ENCODE results near the gene CHRFAM7A. TPM values are rescaled to one million over a fixed set of nuclear protein-coding genes. Genes with fewer than 3 reads are reported as not detected.
"Not testable (repeated sequence)": the region's sequence is repeated elsewhere in the genome, so short reads cannot be mapped to it uniquely, and the experiment has no call there.

CHRFAM7A gene
- total RNA-seq (2014; rRNA removed; shearing (Covaris generic)) = not detected in 2 replicates

DNA sequence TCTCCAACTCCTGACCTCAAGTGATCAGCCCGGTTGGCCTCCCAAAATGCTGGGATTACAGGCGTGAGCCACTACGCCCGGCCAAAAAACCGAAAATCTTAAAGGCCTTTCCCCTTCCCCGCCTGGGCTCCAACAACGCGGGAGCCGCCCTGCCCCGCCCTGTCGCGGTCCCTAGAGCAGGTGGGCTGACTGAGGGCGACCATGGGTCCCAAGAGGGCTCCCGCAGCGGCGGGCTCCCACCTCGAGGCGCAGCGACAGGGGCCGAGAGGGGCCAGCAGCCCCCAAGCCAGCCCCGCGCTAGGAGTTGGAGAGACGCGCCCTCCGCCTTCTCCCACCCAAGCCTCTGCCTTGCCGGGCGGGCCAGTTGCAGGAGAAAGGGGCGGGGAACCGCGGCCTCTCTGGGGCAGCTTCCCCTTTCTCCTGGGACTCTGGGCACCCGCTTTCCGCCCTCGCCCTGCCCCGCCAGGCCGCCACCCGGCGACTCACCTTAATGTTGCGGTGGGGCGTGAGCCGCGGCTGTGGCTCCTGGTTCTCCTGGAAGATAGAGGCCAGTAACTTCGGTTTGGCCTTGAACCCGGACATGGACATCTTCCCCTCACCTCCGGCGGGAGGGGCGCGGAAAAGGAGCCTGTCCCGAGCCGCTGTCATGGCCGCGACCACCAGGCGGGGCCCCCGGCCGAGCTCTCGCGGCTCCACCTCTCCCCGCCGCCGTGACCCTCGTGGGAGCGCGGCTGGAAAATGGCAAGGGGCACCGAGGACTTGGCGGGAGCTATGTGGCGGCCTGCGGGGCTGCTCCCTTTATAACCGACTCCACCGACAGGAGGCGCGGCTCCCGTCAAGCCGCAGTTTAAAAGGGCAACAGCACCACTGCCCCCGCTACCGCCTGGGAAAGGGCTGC is at the start of gene CHRFAM7A:
Gene CHRFAM7A, minus strand, starts transcription at position 775 of the 898 bp plus-strand sequence. CDS start 10,189 bp downstream, outside the sequence.
- DNase-seq (ENCODE audit: low read depth) = not testable (repeated sequence)

- DNase-seq (ENCODE audit: low read depth) = not testable (repeated sequence)
Measured at GRCh38 chr15:30438348-30438747, 45.0 kb upstream of the CHRFAM7A start.

DNA sequence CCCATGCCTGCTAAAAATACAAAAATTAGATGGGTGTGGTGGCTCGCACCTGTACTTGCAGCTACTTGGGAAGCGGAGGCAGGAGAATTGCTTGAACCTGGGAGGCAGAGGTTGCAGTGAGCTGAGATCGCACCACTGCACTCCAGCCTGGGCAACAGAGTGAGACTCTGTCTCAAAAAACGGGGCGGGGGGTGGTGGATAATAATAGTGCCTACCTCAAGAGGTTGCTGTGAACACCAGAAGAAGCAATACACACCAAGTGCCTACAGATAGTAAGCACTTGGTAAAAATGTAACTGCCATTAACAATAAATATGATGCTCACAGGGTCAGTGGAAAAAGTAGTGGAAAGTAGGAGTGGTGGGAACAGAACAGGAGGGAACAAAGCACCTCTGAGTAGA is 42.5 kb upstream of the CHRFAM7A start:
- not testable (repeated sequence) for DNase-seq (ENCODE audit: low read depth)

DNA sequence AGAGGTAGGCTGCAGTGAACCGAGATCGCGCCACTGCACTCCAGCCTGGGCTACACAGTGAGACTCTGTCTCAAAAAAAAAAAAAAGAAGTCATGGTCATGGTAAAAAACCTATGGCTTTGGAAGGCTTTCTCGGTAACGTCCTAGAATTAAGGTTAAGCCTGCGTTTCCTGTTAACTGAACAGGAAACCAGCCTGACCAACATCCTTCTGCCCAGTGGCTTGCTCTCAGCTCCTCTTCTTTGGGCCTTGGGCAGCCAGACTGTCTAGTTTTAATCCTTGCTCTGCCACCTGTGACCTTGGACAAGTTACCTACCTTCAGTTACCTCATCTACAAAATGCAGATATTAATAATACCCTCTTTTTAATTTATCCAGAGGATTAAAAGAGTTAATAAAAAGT is 27.4 kb upstream of the CHRFAM7A start:
- not testable (repeated sequence) for DNase-seq (ENCODE audit: low read depth)

DNA sequence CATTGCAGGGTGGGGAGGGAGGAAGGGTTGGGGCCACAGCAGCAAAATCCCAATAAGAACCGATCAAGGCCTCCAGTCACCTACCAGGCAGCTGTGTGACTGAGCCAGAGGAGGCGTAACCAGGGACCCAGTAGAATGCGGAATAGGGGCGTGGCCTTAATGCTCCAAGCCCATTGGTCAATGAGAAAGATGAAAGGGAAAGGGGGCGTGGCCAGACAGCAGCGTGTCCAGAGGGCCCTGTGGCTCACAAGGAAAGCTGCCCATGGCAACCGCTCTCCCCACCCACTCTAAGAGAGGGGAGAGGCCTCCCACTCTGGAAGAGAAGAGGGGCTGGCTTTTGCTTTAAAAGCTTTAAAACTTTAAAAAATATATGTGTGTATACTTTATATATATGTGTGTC is 20.8 kb upstream of the CHRFAM7A start, which contains the start of gene GOLGA8R:
Gene GOLGA8R, minus strand, starts transcription at position 101 of the 400 bp plus-strand sequence. Its CDS starts 98 bp downstream, at position 3.
- not testable (repeated sequence) for DNase-seq (ENCODE audit: low read depth)

DNA sequence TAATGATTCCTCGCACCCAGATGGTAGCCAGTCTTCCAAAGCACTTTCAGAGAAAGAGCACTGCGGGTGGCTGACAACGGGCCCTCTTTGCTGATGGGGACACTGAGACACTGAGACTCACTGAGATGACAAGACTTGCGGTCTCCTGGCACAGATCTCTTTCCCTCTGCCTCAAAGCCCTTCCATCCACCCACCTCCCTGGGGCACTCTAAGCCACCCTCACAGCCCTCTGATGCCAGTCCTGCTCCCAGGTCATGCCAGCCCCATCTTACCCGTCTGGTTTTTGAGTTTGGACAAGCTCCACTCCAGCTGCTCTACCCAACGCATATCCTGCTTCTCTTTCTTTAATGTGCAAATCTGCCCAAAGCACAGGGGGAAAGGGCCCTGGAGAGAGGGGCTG is 14.3 kb upstream of the CHRFAM7A start:
- not testable (repeated sequence) for DNase-seq (ENCODE audit: low read depth)

DNA sequence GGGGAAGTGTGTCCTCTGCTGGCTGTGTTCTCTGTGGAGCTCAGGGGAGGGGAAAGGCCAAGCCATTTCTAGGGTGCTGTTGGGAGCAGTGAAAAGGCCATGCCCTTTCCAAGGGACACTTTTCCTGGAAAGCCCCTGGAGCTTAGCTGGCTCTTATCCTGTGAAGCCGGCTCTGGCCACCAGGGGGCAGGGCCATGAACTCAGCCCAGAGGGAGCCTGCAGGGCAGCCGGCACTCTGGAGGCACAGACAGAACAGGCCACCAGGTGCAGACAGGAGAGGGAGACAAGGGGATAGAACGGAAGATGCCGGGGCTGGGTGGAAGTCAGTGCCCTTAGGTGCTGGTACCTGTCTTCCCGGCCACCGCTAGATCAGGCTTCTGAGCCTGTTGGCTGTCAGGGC is 5.6 kb upstream of the CHRFAM7A start:
- DNase-seq (ENCODE audit: low read depth) = not testable (repeated sequence)

- DNase-seq (ENCODE audit: low read depth) = not testable (repeated sequence)
Measured at GRCh38 chr15:30393664-30393991, 288 bp upstream of the CHRFAM7A start.

DNA sequence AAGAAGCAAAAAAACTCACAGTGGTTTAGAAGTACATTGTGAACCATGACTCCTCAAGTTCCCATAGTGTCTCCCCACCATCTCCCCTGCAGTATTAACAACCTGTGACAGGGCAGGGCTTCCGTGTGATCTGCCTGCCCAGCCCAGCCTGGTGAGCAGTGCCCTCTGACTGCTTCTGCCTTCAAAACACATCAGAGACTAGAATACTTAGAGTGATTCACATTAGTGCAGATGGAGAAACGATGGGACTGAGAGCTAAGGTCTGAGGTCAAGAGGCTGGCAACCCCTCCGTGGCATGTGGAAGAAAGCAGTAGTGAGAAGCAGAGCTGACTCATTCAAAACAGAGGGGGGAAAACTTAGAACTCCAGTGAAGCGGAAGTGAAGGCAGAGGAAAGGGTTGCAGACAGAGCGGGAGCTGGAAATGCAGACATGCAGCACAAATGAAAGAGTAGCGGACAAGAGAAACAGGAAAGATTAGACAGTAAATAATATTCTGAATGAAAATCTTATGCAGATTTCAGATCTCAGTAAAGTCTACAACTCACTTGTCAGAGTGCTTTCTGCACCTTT is 6.9 kb downstream of the CHRFAM7A start:
- DNase-seq (ENCODE audit: low read depth) = not testable (repeated sequence)

- not testable (repeated sequence) for DNase-seq (ENCODE audit: low read depth)
Measured at GRCh38 chr15:30377082-30377413, 16.3 kb downstream of the CHRFAM7A start.

DNA sequence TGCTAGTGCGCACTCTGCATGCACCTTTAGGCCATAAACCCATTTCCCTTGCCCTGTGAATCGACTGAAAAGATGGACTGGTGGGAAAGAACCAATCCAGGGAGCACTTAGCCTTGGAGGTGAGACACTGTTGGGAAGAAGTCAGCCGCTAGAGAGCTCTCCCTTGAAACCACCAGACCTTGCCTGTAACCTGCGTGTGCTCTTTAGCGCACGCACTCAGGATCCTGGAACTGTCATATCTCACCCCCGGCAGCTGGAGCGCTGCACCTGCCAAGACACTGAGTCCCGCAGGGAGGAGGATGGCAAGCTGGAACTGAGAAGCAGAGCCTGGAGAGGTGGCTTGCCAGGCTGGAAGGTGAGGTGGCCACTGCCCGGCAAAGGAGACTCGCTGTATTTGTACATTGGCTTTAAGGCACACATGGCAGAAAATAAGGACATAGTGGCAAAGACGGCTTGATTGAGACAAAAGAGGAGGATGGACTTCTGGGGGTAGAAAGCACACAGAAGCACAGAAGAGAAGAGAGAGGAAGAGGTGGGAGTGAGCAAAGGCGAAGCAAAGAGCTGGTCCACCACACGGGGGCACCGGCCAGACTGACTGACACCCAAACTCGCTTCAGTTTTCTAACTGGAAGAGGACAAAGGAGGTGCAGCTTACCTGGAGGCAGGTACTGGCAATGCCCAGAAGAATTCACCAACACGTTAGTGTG is 16.8 kb downstream of the CHRFAM7A start:
- DNase-seq (ENCODE audit: low read depth) = not testable (repeated sequence)

DNA sequence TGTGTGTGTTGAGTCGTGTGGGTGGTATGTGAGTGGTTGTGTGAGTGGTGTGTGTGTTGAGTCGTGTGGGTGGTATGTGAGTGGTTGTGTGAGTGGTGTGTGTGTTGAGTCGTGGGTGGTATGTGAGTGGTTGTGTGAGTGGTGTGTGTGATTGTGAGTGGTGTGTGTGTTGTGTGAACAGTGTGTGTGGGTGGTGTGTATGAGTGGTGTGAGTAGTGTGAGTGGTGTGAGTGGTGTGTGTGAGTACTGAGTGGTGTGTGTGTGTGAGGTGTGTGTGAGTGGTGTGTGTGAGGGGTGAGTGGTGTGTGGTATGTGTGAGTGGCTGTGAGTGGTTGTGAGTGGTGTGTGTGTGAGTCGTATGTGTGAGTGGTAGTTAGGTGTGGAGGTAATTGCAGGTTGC is 17.5 kb downstream of the CHRFAM7A start:
- DNase-seq (ENCODE audit: low read depth) = not testable (repeated sequence)

DNA sequence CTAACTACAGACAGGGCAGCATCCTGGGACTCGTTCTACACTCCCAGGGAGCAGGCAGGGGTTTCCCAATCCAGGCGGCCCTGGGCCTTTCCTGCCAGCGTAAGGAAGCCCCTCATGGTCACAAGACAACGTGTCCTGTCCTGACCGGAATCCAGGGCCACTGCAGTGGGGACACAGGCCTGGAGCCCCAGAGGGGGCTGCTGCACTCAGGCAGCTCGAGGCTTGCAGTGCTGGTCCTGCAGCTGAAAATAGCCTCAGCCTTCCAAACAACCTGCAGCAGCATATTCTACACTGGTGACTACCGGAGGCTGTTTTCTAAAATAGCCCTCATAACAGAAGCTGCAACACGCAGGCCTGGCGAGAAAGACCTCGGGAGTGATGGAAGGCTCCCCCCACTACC is 18.5 kb downstream of the CHRFAM7A start:
- DNase-seq (ENCODE audit: low read depth) = not testable (repeated sequence)

DNA sequence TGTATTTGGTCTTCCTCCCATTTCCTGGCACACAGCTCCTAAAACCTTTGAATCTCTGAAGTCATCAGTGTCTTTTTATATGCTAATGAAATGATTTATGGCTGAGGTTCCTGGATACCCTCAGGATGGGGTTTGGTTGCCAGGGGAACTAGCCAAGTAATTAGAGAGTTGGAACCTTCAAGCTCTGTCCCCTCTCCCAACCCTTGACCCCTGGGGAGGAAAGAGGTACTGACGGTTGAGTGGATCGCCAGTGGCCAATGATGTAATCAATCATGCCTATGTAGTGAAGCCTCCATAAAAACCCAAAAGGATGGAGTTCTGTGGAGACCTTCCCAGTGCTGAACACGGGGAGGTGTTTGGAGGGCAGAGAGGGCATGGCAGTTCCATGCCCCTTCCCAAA is 25.1 kb downstream of the CHRFAM7A start:
- not testable (repeated sequence) for DNase-seq (ENCODE audit: low read depth)

- DNase-seq (ENCODE audit: low read depth) = not testable (repeated sequence)
Measured at GRCh38 chr15:30367246-30367645, 26.1 kb downstream of the CHRFAM7A start.

DNA sequence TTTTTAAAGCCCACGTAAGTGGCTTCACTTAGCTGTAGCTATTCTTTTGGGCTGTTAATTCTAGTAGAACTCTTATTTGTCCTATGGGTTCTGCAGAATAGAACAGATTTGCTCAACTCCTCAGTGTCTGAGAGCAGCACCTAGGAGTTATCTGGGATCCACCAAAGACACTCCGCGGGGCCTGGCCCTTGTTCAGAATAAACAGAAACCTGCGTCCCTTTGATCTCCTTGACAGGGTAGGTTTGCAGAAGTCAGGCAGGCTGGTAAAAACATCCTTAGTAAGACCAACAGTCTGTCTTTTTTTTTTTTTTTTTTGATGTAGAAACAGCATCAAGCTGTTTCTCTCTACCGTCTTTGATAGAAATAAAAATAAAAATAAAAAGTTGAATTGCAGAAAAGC is 31.9 kb downstream of the CHRFAM7A start:
- DNase-seq (ENCODE audit: low read depth) = not testable (repeated sequence)

GRCh38 chr15:30360990-30361389 is 32.4 kb downstream of the CHRFAM7A start:
- DNase-seq (ENCODE audit: low read depth) = not testable (repeated sequence)

DNA sequence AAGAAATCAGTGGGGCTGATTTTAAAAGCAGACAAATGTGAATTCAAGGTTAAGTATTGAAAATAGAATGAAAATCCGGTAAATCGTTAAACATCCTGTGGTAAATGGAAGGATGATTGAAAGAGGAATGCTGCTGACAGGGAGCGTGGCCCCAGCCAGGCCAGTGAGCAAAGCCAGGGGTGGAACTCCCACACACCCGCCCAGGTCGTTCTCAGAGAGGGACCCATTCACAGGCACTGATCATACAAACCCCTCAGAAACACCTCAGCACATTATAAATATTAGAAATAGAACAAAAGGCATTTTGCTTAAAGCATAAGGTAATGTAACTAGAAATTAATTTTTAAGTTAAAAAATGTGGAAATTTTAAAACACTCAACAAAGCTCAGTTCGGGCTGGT is 38.3 kb downstream of the CHRFAM7A start:
- not testable (repeated sequence) for DNase-seq (ENCODE audit: low read depth)

GRCh38 chr15:30349803-30350202 is 43.5 kb downstream of the CHRFAM7A start:
- DNase-seq (ENCODE audit: low read depth) = not testable (repeated sequence)

DNA sequence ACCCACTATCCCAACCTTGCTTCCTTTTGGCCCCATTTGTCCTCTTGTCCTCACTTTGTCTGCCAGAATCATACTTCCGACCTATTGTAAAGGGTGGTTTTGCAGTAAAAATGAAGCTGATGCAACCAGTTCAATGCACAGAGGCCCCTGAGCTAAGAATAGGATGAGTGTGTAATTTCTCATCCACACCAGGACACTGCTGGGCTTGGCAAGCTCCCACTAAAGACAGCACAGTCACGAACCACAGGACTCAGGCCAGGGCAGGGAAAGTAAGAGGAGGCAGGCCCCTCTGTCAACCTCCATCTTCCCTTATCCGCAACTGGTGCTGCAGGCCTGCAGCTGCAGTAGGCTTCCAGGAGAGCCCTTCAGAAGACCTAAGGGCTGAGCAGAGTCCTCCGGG is 56.8 kb downstream of the CHRFAM7A start:
- DNase-seq (ENCODE audit: low read depth) = not testable (repeated sequence)

GRCh38 chr15:30334152-30334551 is 59.2 kb downstream of the CHRFAM7A start:
- DNase-seq (ENCODE audit: low read depth) = not testable (repeated sequence)

DNA sequence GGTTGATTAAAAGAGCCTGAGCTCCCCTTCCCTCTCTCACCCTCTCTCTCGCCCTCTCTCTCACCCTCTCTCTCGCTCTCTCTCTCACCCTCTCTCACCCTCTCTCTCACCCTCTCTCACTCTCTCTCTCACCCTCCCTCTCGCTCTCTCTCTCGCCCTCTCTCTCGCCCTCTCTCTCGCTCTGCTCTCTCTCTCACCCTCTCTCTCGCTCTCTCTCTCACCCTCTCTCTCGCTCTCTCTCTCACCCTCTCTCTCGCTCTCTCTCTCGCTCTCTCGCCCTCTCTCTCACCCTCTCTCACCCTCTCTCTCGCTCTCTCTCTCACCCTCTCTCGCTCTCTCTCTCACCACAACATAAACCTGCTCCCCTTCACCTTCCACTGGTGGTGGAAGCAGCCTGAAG is 67.2 kb downstream of the CHRFAM7A start:
- DNase-seq (ENCODE audit: low read depth) = peak; percentile 1

Measured in RPMI7951 (cell line).